ENCODE data around the gene COL23A1. TPM values are rescaled to one million over a fixed set of nuclear protein-coding genes. Genes with fewer than 3 reads are reported as not detected.

The COL23A1 gene
- total RNA-seq, 1 experiment from 2014 or later: not detected

- no peak for DNase-seq (ENCODE audit: low spot score)
These were observed 129.6 kb downstream of the COL23A1 start for GRCh38 chr5:178460598-178460997.

- no peak for DNase-seq (ENCODE audit: low spot score)
These were observed 130.0 kb downstream of the COL23A1 start for GRCh38 chr5:178460174-178460573.

GRCh38 chr5:178458140-178458539 is 132.1 kb downstream of the COL23A1 start:
- DNase-seq (ENCODE audit: low spot score): no peak

- no peak for DNase-seq (ENCODE audit: low spot score)
These were observed 132.7 kb downstream of the COL23A1 start for GRCh38 chr5:178457471-178457870.

GRCh38 chr5:178455480-178455835 is 134.7 kb downstream of the COL23A1 start:
- no peak for DNase-seq (ENCODE audit: low spot score)

GRCh38 chr5:178454821-178455479 is 135.2 kb downstream of the COL23A1 start:
- DNase-seq (ENCODE audit: low spot score): no peak

GRCh38 chr5:178454303-178454702 is 135.9 kb downstream of the COL23A1 start:
- no peak for DNase-seq (ENCODE audit: low spot score)

- DNase-seq (ENCODE audit: low spot score): peak; percentile 11
These were observed 137.0 kb downstream of the COL23A1 start for GRCh38 chr5:178453224-178453623.

GRCh38 chr5:178450121-178451028 is 139.8 kb downstream of the COL23A1 start:
- DNase-seq (ENCODE audit: low spot score): no peak

- DNase-seq (ENCODE audit: low spot score): no peak
These were observed 140.8 kb downstream of the COL23A1 start for GRCh38 chr5:178449163-178450070.

GRCh38 chr5:178445534-178445933 is 144.7 kb downstream of the COL23A1 start:
- no peak for DNase-seq (ENCODE audit: low spot score)

- no peak for DNase-seq (ENCODE audit: low spot score)
These were observed 147.6 kb downstream of the COL23A1 start for GRCh38 chr5:178442405-178443257.

GRCh38 chr5:178441486-178442270 is 148.5 kb downstream of the COL23A1 start:
- no peak for DNase-seq (ENCODE audit: low spot score)

- no peak for DNase-seq (ENCODE audit: low spot score)
These were observed 150.0 kb downstream of the COL23A1 start for GRCh38 chr5:178440181-178440580.

GRCh38 chr5:178439493-178440180 is 150.6 kb downstream of the COL23A1 start:
- no peak for DNase-seq (ENCODE audit: low spot score)

- no peak for DNase-seq (ENCODE audit: low spot score)
These were observed 151.4 kb downstream of the COL23A1 start for GRCh38 chr5:178438796-178439195.

GRCh38 chr5:178437386-178438075 is 152.7 kb downstream of the COL23A1 start:
- DNase-seq (ENCODE audit: low spot score): no peak

GRCh38 chr5:178436326-178436940 is 153.8 kb downstream of the COL23A1 start:
- no peak for DNase-seq (ENCODE audit: low spot score)

All from A172 (cell line).